Measurements from ENCODE around the gene VAT1.
"Not testable (repeated sequence)": the region's sequence is repeated elsewhere in the genome, so short reads cannot be mapped to it uniquely, and the experiment has no call there.

VAT1 gene

DNA sequence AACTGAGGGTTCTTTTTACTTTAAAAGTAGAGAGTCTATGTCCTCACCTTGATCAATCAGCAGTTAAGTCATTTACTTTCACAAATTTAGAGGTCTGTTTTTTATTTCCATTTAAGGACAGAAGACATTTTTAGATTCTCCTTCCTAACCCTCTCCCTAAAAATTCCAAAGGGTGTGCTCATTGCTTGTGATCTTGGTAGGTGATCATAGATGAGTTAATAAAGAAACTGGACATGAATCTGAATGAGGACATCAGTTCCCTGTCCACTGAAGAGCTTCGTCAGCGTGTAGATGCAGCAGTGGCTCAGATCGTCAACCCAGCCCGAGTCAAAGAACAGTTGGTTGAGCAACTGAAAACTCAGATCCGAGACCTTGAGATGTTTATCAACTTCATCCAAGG, 33.0 kb downstream of the VAT1 start:
- CTCF ChIA-PET = no interaction called here
- peak overlapping the region; percentile 76 for H3K27ac ChIP-seq
- TF ChIP-seq, protein P1, sequence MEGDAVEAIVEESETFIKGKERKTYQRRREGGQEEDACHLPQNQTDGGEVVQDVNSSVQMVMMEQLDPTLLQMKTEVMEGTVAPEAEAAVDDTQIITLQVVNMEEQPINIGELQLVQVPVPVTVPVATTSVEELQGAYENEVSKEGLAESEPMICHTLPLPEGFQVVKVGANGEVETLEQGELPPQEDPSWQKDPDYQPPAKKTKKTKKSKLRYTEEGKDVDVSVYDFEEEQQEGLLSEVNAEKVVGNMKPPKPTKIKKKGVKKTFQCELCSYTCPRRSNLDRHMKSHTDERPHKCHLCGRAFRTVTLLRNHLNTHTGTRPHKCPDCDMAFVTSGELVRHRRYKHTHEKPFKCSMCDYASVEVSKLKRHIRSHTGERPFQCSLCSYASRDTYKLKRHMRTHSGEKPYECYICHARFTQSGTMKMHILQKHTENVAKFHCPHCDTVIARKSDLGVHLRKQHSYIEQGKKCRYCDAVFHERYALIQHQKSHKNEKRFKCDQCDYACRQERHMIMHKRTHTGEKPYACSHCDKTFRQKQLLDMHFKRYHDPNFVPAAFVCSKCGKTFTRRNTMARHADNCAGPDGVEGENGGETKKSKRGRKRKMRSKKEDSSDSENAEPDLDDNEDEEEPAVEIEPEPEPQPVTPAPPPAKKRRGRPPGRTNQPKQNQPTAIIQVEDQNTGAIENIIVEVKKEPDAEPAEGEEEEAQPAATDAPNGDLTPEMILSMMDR (conservative IDR thresholded peaks at IDR 0.05; ENCODE audit: low read depth) = no peak
- DNase-seq (ENCODE audit: low spot score) = no peak
- POLR2A ChIA-PET (ENCODE audit: low non-redundant PET) = no interaction called here

DNA sequence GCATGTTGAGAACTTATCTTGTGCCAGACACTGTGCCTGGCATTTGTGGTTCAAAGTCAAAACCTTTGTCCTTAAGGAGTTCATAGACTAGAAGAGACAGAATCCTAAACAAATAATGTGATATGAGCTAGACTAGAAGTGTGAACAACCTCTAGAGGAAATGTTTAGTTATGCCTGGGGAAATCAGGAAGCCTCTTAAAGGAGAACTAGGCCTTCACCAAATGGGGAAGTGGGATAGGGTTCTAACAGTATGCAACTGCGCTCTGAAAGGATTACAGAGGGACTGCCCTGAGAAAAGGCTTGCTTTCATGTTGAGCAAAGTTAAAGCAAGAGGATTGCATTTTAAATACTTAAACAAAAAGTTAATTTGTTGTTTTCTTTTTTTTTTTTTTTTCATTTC, 37.0 kb downstream of the VAT1 start:
- CTCF ChIA-PET = interaction anchor here (0.6 kb wide), 1 partner anchor 15 kb away, joined by 4 read pairs; no protein-coding TSS in a partner anchor
- TF ChIP-seq, protein P1 (conservative IDR thresholded peaks at IDR 0.05; ENCODE audit: low read depth) = no peak
- DNase-seq (ENCODE audit: low spot score) = no peak
- no peak overlapping the region for H3K27ac ChIP-seq
- POLR2A ChIA-PET (ENCODE audit: low non-redundant PET) = no interaction called here

DNA sequence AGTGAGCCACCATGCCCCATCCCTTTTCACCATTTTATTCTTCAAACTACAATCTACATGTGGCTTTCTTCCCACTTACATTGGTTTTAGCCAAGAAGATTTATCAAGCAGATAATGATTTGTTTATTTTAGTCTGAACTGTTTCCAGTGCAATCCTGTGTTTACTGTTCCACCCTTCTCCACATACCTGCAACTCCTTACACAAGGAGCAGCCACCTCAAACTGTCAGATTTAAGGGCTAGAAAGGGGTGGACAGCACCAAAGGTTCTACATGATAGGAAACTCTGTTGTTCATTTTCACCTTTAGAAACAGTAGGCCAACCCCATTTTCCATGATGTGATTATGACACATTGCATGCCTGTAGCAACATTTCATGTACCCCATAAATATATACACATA, 39.9 kb downstream of the VAT1 start:
- TF ChIP-seq, protein P1 (conservative IDR thresholded peaks at IDR 0.05; ENCODE audit: low read depth) = no peak
- H3K27ac ChIP-seq = no peak overlapping the region
- POLR2A ChIA-PET (ENCODE audit: low non-redundant PET) = no interaction called here
- CTCF ChIA-PET = no interaction called here
- no peak for DNase-seq (ENCODE audit: low spot score)

DNA sequence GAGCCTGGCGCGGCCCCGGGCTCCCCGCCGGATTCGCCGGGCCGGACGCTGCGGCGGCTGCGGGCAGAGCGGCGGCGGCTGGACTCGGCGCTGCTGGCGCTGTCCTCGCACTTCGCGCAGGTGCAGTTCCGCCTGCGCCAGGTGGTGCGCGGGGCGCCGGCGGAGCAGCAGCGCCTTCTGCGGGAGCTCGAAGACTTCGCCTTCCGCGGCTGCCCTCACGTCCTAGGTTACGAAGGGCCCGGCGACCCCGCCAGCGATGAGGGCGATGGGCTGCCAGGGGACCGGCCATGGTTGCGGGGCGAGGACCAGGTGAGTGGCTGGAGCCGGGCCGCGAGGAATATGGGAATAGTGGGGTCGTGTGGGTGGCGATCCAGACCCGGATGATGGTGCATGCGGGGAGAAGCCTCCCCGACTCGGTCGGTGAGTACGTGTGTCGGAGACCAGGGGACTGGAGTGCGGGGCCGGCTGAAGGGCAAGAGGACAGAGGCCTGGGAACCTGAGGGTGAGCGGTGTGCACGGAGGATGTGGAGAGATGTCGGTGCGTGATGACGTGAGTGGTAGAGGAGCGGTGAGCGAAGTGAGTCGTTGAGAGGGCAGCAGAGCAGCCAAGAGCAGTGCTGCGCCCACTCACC, 41.3 kb downstream of the VAT1 start:
- peak overlapping the region; percentile 90 for H3K27ac ChIP-seq
- CTCF ChIA-PET = interaction anchor here (0.7 to 1.0 kb wide), 2 partner anchors 17 to 77 kb away, joined by 3 read pairs; partner anchors contain the start of gene RPL27
- DNase-seq (ENCODE audit: low spot score) = peak; percentile 65
- POLR2A ChIA-PET (ENCODE audit: low non-redundant PET) = interaction anchor here (0.6 kb wide), 1 partner anchor 24 kb away, joined by 3 read pairs; no protein-coding TSS in a partner anchor
- TF ChIP-seq, protein P1 (conservative IDR thresholded peaks at IDR 0.05; ENCODE audit: low read depth) = peak; percentile 33; the same call in 1 of the 2 replicates

DNA sequence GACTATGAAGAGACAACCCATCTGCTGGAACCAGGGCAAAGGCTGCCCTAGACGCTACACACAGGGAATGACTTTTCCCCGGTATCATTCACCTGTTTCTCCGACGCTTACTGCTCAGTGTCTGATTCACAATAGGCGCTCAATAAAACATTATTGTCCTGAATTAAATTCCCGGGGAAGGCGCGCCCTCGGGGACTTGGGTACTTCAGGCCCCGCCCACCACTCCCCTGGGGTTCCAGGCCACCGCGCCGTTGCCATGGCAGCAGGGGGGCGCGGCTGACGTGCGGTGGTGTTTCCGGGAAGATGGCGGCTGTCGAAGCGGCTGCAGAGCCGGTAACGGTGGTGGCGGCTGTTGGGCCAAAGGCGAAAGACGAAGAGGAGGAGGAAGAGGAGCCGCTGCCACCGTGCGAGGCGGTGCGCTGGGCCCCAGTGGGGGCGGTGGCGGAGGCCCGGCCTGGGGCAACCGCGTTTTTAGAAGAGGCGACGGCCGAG, 41.9 kb downstream of the VAT1 start, which contains the start of gene RUNDC1:
RUNDC1 (plus strand) TSS at position 292 of the 492 bp plus-strand sequence; CDS start at position 304, 12 bp downstream.
- peak within 1 kb of the TSS; percentile 90 for H3K27ac ChIP-seq
- peak; percentile 93 for DNase-seq (ENCODE audit: low spot score)
- TF ChIP-seq, protein P1 (conservative IDR thresholded peaks at IDR 0.05; ENCODE audit: low read depth) = no peak
- ChIA-PET CTCF (interaction anchor here (0.7 to 1.0 kb wide), 2 partner anchors 18 to 76 kb away, joined by 3 read pairs; partner anchors contain the start of gene RPL27), POLR2A (ENCODE audit: low non-redundant PET) (no interaction called here)

DNA sequence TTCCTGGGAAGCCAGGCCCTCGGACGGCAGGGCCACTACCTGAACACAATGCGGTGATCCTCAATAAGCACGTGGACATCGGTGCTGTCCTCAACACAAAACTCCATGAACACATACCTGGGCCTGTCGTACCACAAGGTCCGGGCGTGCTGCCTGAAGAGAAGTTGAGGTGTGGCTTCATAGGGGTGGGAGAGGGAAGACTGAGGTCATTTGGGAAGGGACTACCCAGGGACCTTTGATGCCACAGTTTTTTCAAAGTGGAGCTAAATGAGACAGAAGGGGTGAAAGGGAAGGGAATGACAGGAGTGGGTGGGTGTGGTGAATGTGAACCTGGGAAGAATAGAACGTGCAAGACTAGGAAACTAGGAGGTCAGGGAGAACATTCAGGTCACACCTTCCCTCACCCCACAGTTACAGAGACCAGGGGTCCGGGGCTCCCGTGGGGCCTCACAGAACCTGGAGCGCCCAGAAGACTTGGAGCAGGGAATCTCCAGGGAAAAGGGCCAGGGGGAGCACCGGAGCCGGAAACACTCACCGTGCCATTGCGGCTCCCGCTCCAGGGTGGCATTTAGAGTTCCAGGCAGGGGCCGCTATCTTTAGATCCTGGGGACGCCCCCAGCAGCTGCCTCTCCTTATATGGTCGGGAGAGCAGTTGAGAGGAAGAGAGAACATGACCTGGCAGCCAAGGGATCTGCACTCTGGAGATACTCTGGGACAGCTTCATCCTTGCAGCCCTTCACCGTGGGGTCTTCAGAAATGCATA, 42.5 kb downstream of the VAT1 start, which contains the start of gene PTGES3L:
PTGES3L (minus strand) TSS at position 570 of the 763 bp plus-strand sequence; CDS start at position 543, 27 bp downstream.
- TF ChIP-seq, protein P1 (conservative IDR thresholded peaks at IDR 0.05; ENCODE audit: low read depth) = no peak
- DNase-seq (ENCODE audit: low spot score) = no peak
- CTCF ChIA-PET = interaction anchor here (1.0 kb wide), 1 partner anchor 18 kb away, joined by 3 read pairs; the partner anchor contains the start of gene RPL27
- peak within 1 kb of the TSS; percentile 90 for H3K27ac ChIP-seq
- POLR2A ChIA-PET (ENCODE audit: low non-redundant PET) = no interaction called here

DNA sequence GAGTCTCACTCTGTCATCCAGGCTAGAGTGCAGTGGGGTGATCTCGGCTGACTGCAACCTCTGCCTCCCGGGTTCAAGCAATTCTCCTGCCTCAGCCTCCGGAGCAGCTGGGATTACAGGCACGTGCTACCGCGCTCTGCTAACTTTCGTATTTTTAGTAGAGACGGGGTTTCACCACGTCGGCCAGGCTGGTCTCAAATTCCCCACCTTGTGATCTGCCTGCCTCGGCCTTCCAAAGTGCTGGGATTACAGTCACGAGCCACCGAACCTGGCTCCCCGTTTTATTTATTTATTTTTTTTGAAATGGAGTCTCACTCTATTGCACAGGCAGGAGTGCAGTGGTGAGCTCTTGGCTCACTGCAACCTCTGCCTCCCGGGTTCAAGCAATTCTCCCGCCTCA, 46.5 kb downstream of the VAT1 start:
- CTCF ChIA-PET; POLR2A ChIA-PET (ENCODE audit: low non-redundant PET); H3K27ac ChIP-seq; DNase-seq (ENCODE audit: low spot score): not testable (repeated sequence)

Data from RWPE1 (cell line).